Bladder microvascular endothelial cell (primary cell): ENCODE results near the gene SH3BGRL3. TPM values are rescaled to one million over a fixed set of nuclear protein-coding genes. Genes with fewer than 3 reads are reported as not detected.

Source experiments
- total RNA-seq: library from RNA; depleted of rRNA; stranded (reverse); fragments of >200 nt; gene quantifications from 2 replicates; pipeline ENCODE4 v1.2.3, GENCODE V29; 2014

Gene SH3BGRL3
- total RNA-seq = 14.6 and 20.7 TPM in 2 replicates

DNA sequence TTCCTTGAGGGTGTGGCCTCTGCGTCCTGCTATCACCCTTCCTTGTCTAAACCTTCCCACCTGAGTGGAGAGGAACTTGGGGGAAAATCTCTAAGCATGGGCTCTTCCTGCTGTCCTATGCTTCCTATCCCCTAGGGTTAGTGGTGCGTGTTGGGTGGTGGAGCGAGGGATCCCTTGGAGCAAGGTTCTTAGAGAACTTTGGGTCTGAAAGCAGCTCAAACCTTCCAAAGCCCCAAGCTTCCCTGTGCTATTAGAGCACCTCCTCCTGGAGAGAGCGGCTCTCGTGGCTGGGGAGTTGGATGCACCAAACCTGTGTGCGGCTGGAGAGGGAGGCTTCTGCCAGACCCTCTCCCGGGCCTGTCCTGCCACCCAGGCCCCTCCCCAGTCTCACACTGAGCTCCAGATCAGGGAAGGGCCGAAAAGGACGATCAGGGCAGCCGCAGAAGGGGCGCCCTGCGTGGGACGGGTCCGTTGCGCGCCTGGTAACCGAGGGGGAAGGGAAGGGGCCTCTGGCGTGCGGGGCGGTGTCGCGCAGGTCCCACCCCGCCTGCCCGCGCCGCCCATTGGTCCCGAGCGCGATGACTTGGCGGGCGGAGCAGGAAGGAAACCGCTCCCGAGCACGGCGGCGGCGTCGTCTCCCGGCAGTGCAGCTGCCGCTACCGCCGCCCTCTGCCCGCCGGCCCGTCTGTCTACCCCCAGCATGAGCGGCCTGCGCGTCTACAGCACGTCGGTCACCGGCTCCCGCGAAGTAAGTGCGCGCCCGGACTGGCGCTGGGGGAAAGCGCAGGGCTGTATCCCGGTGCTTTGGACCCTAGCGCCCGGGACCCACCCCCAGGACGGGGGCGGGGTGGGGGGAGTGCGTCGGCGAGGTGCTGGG is at the start of gene SH3BGRL3:
Gene SH3BGRL3, plus strand, starts transcription at position 631 of the 877 bp plus-strand sequence. Its CDS starts 70 bp downstream, at position 701.

GRCh38 chr1:26233903-26234643 is 45.8 kb upstream of the SH3BGRL3 start, which contains the start of gene CEP85:
Gene CEP85, plus strand, starts transcription at chr1:26234200. Its CDS starts 5,584 bp downstream, at chr1:26239784.

DNA sequence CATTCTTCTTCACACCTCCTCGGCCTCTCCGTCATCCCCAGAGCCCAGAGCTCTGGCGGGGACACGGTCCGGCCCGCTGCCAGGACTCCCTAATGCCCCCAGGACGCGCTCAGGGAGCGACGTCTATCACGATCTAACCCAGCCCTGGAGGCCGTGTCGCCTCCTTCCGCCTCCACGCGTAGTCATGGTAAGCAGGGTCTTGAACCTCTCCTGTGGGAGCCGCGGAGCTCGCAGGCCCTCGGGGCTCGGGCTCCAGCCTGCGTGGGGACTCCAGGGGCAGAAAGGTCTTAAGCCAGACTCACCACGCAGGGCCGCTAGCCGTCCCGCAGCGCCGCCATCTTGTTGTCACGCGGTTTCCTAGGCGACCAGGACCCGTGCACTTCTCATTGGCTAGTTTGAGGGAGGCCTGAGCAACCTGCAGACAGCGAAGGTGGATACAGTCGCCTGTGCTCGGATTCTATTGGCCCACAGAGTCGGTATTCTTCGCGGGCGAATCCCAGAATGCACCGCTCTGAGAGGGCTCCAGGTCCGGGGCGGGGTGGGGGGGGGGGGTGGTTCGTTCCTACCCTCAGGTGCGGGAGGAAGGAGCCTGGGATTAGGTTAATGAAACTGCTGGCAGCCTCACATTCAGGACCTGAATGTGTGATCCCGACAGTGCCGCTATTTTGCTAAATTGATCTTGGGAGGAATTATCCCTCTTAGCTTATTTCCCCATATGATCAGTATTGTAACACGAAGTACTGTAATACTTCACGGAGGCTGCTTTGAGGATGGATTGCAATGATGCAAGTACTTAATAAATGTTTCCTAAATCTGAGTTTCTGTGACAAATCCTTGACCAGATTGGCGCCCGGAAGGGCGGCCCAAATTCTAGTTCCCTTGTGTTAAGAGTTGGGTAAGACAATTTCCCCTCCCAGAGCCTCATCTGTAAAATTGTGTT is 26.7 kb downstream of the SH3BGRL3 start, which contains the start of gene UBXN11:
Gene UBXN11, minus strand, starts transcription at position 347 of the 940 bp plus-strand sequence. CDS start 3,753 bp downstream, outside the sequence.

GRCh38 chr1:26317612-26318337 is 37.9 kb downstream of the SH3BGRL3 start, which contains the start of gene CD52:
Gene CD52, plus strand, starts transcription at chr1:26317958. Its CDS starts 60 bp downstream, at chr1:26318018.

Other genes starting within 250 kb of the SH3BGRL3 start
- gene SLC30A2, start 234.0 kb upstream of the SH3BGRL3 start, total RNA-seq = not detected in 2 replicates
- gene TRIM63, start 212.5 kb upstream of the SH3BGRL3 start, total RNA-seq = under 0.01 TPM in 1 of 2 replicates, not detected in the other
- 3.2 and 4.2 TPM in 2 replicates for gene PDIK1L, start 168.3 kb upstream of the SH3BGRL3 start, total RNA-seq
- 3.1 and 7.9 TPM in 2 replicates for gene FAM110D, start 121.0 kb upstream of the SH3BGRL3 start, total RNA-seq
- gene C1orf232, start 111.1 kb upstream of the SH3BGRL3 start, total RNA-seq = not detected in 2 replicates
- 15.6 and 29.1 TPM in 2 replicates for gene ZNF593, start 110.2 kb upstream of the SH3BGRL3 start, total RNA-seq
- gene ZNF593OS, start 108.3 kb upstream of the SH3BGRL3 start, total RNA-seq = not detected in 2 replicates
- 0.31 TPM in 1 of 2 replicates, not detected in the other for gene CNKSR1, start 102.6 kb upstream of the SH3BGRL3 start, total RNA-seq
- gene CATSPER4, start 89.5 kb upstream of the SH3BGRL3 start, total RNA-seq = not detected in 2 replicates
- 8.6 and 12.3 TPM in 2 replicates for gene CEP85, start 45.9 kb upstream of the SH3BGRL3 start, total RNA-seq
- 2.3 and 4.5 TPM in 2 replicates for gene UBXN11, start 26.6 kb downstream of the SH3BGRL3 start, total RNA-seq
- not detected in 2 replicates for gene CD52, start 37.9 kb downstream of the SH3BGRL3 start, total RNA-seq
- gene CRYBG2, start 74.0 kb downstream of the SH3BGRL3 start, total RNA-seq = 0.31 TPM in 1 of 2 replicates, not detected in the other
- gene ZNF683, start 92.7 kb downstream of the SH3BGRL3 start, total RNA-seq = not detected in 2 replicates
- gene LIN28A, start 130.7 kb downstream of the SH3BGRL3 start, total RNA-seq = not detected in 2 replicates
- 33.0 and 56.8 TPM in 2 replicates for gene DHDDS, start 152.2 kb downstream of the SH3BGRL3 start, total RNA-seq
- gene HMGN2, start 192.4 kb downstream of the SH3BGRL3 start, total RNA-seq = 142 and 291 TPM in 2 replicates
- 15.4 TPM in 2 replicates for gene RPS6KA1, start 249.7 kb downstream of the SH3BGRL3 start, total RNA-seq